KMS-11 (cell line): ENCODE data around the gene NFATC1.

Experiments
- H2AFZ ChIP-seq: fragments of 200-600 bp; sonication (generic); 2 replicates; pipeline ENCODE4 v1.6.1; 2016; ENCODE audit warnings: antibody characterized with exemption, mixed run types, low read depth
- H3K27ac ChIP-seq: fragments of 200-600 bp; sonication (generic); 2 replicates; pipeline ENCODE4 v1.6.1; 2016; ENCODE audit warnings: mild to moderate bottlenecking, mixed run types
- H3K27me3 ChIP-seq: fragments of 200-600 bp; sonication (generic); 2 replicates; pipeline ENCODE4 v1.6.1; 2017; ENCODE audit warnings: mild to moderate bottlenecking, low read depth, mixed run types, moderate library complexity; ENCODE audit not compliant: insufficient read depth
- H3K36me3 ChIP-seq: fragments of 200-600 bp; sonication (generic); 2 replicates; pipeline ENCODE4 v1.6.1; 2017; ENCODE audit warnings: mild to moderate bottlenecking, mixed run types; ENCODE audit not compliant: insufficient read depth
- H3K4me1 ChIP-seq: fragments of 200-600 bp; sonication (generic); 2 replicates; pipeline ENCODE4 v1.6.1; 2016; ENCODE audit warnings: mild to moderate bottlenecking, low read depth, mixed run types; ENCODE audit not compliant: poor library complexity, severe bottlenecking
- H3K4me2 ChIP-seq: fragments of 200-600 bp; sonication (generic); 2 replicates; pipeline ENCODE4 v1.7.0; 2016; ENCODE audit warnings: mild to moderate bottlenecking, mixed run types
- H3K4me3 ChIP-seq: fragments of 200-600 bp; sonication (generic); IDR thresholded peaks from 2 replicates; pipeline ENCODE4 v1.6.1; 2017; ENCODE audit warnings: low read depth, low read length, mixed read lengths; ENCODE audit not compliant: insufficient read depth
- H3K79me2 ChIP-seq: fragments of 200-600 bp; sonication (generic); 2 replicates; pipeline ENCODE4 v1.6.1; 2016; ENCODE audit warnings: low read depth, mixed run types; ENCODE audit not compliant: insufficient read depth
- H3K9ac ChIP-seq: fragments of 200-600 bp; sonication (generic); 2 replicates; pipeline ENCODE4 v1.6.1; 2016; ENCODE audit warnings: mild to moderate bottlenecking, mixed run types
- H4K20me1 ChIP-seq: fragments of 200-600 bp; sonication (generic); 2 replicates; pipeline ENCODE4 v1.6.1; 2016; ENCODE audit warnings: mild to moderate bottlenecking, mixed run types; ENCODE audit not compliant: insufficient read depth
- TF ChIP-seq, protein P1 (sequence below): fragments of 200-600 bp; sonication (generic); conservative IDR thresholded peaks from 2 replicates; pipeline ENCODE4 v1.6.1; 2017; ENCODE audit warnings: low read depth, mild to moderate bottlenecking, antibody characterized with exemption, low read length, moderate library complexity, mixed read lengths

The NFATC1 gene

DNA sequence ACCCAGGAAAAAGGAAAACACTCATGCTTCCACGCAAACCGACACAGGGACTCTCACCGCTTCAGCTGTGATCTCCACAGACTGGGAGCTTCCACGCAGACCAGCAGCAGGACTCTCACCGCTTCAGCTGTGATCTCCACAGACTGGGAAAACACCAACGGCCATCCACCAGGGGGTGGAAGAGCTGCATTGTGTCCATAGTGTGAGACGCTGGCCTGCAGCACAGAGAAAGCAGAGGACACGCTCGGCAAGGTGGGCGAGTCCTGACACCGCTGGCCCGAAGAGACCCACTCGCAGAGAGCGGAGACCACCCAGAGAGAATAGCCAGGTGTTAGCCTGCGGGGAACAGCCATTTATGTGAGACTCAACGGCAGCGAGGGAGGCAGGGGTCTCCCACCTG, 42.5 kb upstream of the NFATC1 start:
- H3K27ac ChIP-seq: no peak overlapping the region
- no peaks in the 10 kb centered on the region for H3K27me3 ChIP-seq
- H3K4me3 ChIP-seq: no peak overlapping the region
- H3K4me2 ChIP-seq: no peak overlapping the region
- TF ChIP-seq, protein P1, sequence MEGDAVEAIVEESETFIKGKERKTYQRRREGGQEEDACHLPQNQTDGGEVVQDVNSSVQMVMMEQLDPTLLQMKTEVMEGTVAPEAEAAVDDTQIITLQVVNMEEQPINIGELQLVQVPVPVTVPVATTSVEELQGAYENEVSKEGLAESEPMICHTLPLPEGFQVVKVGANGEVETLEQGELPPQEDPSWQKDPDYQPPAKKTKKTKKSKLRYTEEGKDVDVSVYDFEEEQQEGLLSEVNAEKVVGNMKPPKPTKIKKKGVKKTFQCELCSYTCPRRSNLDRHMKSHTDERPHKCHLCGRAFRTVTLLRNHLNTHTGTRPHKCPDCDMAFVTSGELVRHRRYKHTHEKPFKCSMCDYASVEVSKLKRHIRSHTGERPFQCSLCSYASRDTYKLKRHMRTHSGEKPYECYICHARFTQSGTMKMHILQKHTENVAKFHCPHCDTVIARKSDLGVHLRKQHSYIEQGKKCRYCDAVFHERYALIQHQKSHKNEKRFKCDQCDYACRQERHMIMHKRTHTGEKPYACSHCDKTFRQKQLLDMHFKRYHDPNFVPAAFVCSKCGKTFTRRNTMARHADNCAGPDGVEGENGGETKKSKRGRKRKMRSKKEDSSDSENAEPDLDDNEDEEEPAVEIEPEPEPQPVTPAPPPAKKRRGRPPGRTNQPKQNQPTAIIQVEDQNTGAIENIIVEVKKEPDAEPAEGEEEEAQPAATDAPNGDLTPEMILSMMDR: no peak
- no peaks in the 10 kb centered on the region for H3K4me1 ChIP-seq
- no peak overlapping the region for H2AFZ ChIP-seq
- no peaks in the 10 kb centered on the region for H3K79me2 ChIP-seq
- no peak overlapping the region for H3K9ac ChIP-seq
- no peaks in the 10 kb centered on the region for H3K36me3 ChIP-seq
- no peaks in the 10 kb centered on the region for H4K20me1 ChIP-seq

DNA sequence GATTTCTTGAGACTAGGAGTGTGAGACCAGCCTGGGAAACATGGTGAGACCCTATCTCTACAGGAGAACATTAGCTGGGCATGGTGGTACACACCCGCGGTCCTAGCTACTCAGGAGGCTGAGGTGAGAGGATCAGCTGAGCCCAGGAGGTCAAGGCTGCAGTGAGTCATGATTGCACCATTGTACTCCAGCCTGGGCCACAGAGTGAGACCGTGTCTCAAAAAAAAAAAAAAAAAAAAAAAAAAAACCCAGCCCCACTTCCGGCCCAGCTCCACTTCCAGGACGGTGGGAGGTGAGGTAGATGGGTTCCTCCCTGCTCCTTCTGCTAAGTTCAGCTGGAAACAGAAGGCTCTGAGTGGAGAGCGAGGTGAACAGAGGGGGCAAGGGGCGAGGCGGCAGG, 41.4 kb upstream of the NFATC1 start:
- no peaks in the 10 kb centered on the region for H3K36me3 ChIP-seq
- H3K27me3 ChIP-seq: no peaks in the 10 kb centered on the region
- H3K4me3 ChIP-seq: no peak overlapping the region
- no peak overlapping the region for H3K9ac ChIP-seq
- H3K79me2 ChIP-seq: no peaks in the 10 kb centered on the region
- TF ChIP-seq, protein P1: no peak
- H3K4me2 ChIP-seq: no peak overlapping the region
- no peak overlapping the region for H3K27ac ChIP-seq
- H3K4me1 ChIP-seq: peaks cover 2% of the 10 kb centered on the region
- H2AFZ ChIP-seq: no peak overlapping the region
- no peaks in the 10 kb centered on the region for H4K20me1 ChIP-seq

DNA sequence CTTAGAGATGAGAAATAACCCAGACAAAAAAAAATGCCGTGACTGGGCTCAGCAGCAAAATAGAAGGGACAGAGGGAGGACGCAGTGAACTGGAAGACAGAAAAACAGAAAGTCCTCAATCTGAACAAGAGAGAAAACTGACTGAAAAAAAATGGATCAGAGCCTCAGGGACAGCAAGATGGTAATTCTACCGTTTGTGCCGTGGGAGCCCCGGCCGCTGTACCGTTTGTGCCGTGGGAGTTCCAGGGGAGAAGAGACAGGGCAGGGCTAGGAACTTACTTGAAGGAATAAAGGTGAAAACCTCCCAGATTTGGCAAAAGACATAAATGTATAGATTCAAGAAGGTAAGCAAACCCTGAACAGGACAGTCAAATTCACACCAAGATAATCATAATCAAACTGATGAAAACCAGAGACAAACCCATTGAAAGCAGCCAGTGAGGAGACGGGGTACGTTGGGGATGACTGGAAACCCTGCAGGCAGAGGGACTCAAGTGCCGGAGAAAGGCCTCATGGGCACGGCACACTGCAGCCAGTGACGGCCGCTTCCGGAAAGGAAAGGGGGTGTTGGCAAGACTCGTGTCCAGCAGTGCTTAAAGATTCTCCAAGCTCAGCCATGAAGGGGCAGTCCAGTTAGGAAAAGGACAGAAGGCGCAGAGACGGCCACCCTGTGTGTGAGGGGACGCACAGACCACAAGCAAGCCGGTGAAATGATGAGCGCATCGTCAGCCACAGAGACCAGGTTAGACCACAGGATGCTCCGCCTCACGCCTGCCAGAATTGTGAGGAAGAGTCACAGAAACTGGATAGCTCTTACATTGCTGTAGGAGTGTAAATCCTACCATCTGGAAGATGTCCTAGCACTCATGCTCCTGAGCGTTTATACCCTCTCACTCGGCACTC, 40.0 kb upstream of the NFATC1 start:
- TF ChIP-seq, protein P1: no peak
- H3K4me2 ChIP-seq: no peak overlapping the region
- no peaks in the 10 kb centered on the region for H3K27me3 ChIP-seq
- H3K27ac ChIP-seq: no peak overlapping the region
- no peaks in the 10 kb centered on the region for H3K79me2 ChIP-seq
- no peak overlapping the region for H2AFZ ChIP-seq
- peaks cover 3% of the 10 kb centered on the region; the same call in 1 of the 2 replicates for H3K36me3 ChIP-seq
- peaks cover 13% of the 10 kb centered on the region for H3K4me1 ChIP-seq
- H3K4me3 ChIP-seq: no peak overlapping the region
- no peaks in the 10 kb centered on the region for H4K20me1 ChIP-seq
- no peak overlapping the region for H3K9ac ChIP-seq

DNA sequence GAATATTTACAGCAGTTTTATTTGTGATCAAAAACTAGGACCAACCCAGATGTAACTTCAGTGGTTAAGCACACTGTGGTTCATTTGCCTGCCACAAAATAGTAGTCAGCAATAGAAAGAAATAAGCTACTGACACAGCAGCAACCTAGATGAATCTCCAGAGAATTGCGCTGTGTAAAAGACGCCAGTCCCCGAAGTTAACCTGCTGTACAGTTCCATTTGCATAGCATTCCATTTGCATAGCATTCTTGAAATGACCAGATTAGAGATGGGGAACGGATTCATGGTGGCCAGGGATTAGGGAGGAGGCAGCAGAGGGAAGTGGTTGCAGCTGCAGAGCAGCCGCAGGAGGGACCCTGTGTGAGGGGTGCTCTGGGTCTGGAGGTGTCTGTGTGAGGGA, 39.3 kb upstream of the NFATC1 start:
- H3K36me3 ChIP-seq: peaks cover 6% of the 10 kb centered on the region; the same call in 1 of the 2 replicates
- H2AFZ ChIP-seq: no peak overlapping the region
- no peak overlapping the region for H3K9ac ChIP-seq
- TF ChIP-seq, protein P1: no peak
- H3K4me3 ChIP-seq: no peak overlapping the region
- no peaks in the 10 kb centered on the region for H3K79me2 ChIP-seq
- H3K4me1 ChIP-seq: peaks cover 13% of the 10 kb centered on the region
- H3K27me3 ChIP-seq: no peaks in the 10 kb centered on the region
- H3K4me2 ChIP-seq: no peak overlapping the region
- H3K27ac ChIP-seq: no peak overlapping the region
- H4K20me1 ChIP-seq: no peaks in the 10 kb centered on the region
